ENCODE measurements around the gene GZMB.

GRCh38 chr14:24664366-24664765 is 30.4 kb upstream of the GZMB start:
- no peak for TF ChIP-seq POLR2AphosphoS5 (IDR thresholded peaks at IDR 0.05; ENCODE audit: borderline replicate concordance, low read depth, low read length)
- TF ChIP-seq FOXP2 (optimal IDR thresholded peaks at IDR 0.05; ENCODE audit: control extremely low read depth, extremely low read length, insufficient read depth), result no peak
- TF ChIP-seq EZH2 (IDR thresholded peaks at IDR 0.05), result no peak

Data from SK-N-MC (cell line).